ENCODE measurements around the gene AIFM3. TPM values are rescaled to one million over a fixed set of nuclear protein-coding genes. Genes with fewer than 3 reads are reported as not detected.
A peak's percentile ranks its signal among the peaks of the same experiment; 100 is the strongest.

AIFM3 gene
- total and polyA plus RNA-seq, 12 donors: 0.24 to 1.5 (median 0.50) TPM; not detected in 1

GRCh38 chr22:21009638-21010425 lies 42.8 kb downstream of the AIFM3 start:
- Histone ChIP-seq H3K36me3 (peaks cover 0 to 8% (median 0%) of the 10 kb centered on the region in 9 donors), H3K4me1 (peaks cover 6 to 14% (median 12%) of the 10 kb centered on the region in 9 donors)
- peak in 1 of 8 donors; percentile 30 for ATAC-seq

GRCh38 chr22:21010426-21011113 lies 43.5 kb downstream of the AIFM3 start:
- Histone ChIP-seq H3K4me3 (no peak overlapping the region), H3K27ac (no peak overlapping the region), H3K9me3 (no peaks in the 10 kb centered on the region), H3K27me3 (no peaks in the 10 kb centered on the region), H3K36me3 (peaks cover 0 to 8% (median 0%) of the 10 kb centered on the region in 9 donors), H3K4me1 (peaks cover 11 to 22% (median 18%) of the 10 kb centered on the region in 9 donors)
- intact Hi-C loops (cut with DNase I): loop anchor here in 1 of 10 donors (10.0 kb wide), 1 partner anchor 96 kb away; the partner anchor contains the start of gene CRKL
- no peak for ATAC-seq
- WGBS, 2 donors: 93 to 94% methylated on average over 3 of the region's 3 CpGs
- no peak for DNase-seq
- no peak for TF ChIP-seq CTCF (IDR thresholded peaks at IDR 0.05)

More at GRCh38 chr22:21009638-21010425, 42.8 kb downstream of the AIFM3 start:
- no peaks in the 10 kb centered on the region for H3K27me3 ChIP-seq
- intact Hi-C loops (cut with DNase I): loop anchor here in 3 of 10 donors (10.0 kb wide), 2 partner anchors 95 to 125 kb away; partner anchors contain the start of gene CRKL (in 2 of the 3)
- H3K9me3 ChIP-seq: no peaks in the 10 kb centered on the region
- 50 to 54% methylated on average over 10 of the region's 10 CpGs for WGBS, 2 donors
- DNase-seq: peak in 1 of 2 donors; percentile 35
- H3K4me3 ChIP-seq: no peak overlapping the region
- TF ChIP-seq CTCF (IDR thresholded peaks at IDR 0.05): no peak
- H3K27ac ChIP-seq: no peak overlapping the region

- Histone ChIP-seq H3K36me3 (peaks cover 0 to 8% (median 0%) of the 10 kb centered on the region in 9 donors), H3K27ac (peak overlapping the region in 1 of 10 donors; percentile 72), H3K4me3 (no peak overlapping the region), H3K4me1 (peaks cover 11 to 26% (median 20%) of the 10 kb centered on the region in 9 donors), H3K27me3 (no peaks in the 10 kb centered on the region), H3K9me3 (no peaks in the 10 kb centered on the region)
- no peak for TF ChIP-seq CTCF (IDR thresholded peaks at IDR 0.05)
- ATAC-seq: no peak
- intact Hi-C loops (cut with DNase I): loop anchor here in 1 of 10 donors (10.0 kb wide), 1 partner anchor 98 kb away; the partner anchor contains the start of gene CRKL
- WGBS, 2 donors: 80 to 82% methylated on average over 14 of the region's 14 CpGs
- DNase-seq: no peak
Measured at GRCh38 chr22:21012446-21013407, 45.7 kb downstream of the AIFM3 start.

Measured in heart right ventricle (tissue), 16 donors.